ENCODE measurements around the gene INS.

INS gene

DNA sequence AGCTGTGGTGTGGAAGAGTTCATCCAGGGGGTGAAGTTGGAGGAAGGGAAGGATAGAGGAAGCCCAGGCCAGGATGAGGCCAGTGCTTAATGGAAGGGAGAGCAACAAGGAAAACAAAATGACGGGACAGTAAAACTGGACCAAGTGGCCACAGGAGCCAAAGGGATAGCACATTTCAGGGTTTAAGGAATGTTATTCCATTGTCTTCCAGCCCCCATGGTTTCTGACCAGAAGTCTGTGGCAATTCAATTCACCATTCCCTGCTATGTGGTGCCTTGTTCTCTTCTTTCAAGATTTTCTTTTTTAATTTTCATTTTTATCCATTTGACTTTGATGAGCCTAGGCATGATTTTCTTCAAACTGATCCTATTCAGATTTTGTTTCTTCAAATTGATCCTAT lies 44.3 kb downstream of the INS start:
- TF ChIP-seq CTCF (conservative IDR thresholded peaks at IDR 0.05; ENCODE audit: low read depth, low read length): no peak
- H3K4me3 ChIP-seq (ENCODE audit: low read length): no peak overlapping the region
- DNase-seq (ENCODE audit: low read depth): no peak

GRCh38 chr11:2115308-2115707 lies 45.7 kb downstream of the INS start:
- H3K4me3 ChIP-seq (ENCODE audit: low read length): no peak overlapping the region
- TF ChIP-seq CTCF (conservative IDR thresholded peaks at IDR 0.05; ENCODE audit: low read depth, low read length): no peak
- DNase-seq (ENCODE audit: low read depth): no peak

DNA sequence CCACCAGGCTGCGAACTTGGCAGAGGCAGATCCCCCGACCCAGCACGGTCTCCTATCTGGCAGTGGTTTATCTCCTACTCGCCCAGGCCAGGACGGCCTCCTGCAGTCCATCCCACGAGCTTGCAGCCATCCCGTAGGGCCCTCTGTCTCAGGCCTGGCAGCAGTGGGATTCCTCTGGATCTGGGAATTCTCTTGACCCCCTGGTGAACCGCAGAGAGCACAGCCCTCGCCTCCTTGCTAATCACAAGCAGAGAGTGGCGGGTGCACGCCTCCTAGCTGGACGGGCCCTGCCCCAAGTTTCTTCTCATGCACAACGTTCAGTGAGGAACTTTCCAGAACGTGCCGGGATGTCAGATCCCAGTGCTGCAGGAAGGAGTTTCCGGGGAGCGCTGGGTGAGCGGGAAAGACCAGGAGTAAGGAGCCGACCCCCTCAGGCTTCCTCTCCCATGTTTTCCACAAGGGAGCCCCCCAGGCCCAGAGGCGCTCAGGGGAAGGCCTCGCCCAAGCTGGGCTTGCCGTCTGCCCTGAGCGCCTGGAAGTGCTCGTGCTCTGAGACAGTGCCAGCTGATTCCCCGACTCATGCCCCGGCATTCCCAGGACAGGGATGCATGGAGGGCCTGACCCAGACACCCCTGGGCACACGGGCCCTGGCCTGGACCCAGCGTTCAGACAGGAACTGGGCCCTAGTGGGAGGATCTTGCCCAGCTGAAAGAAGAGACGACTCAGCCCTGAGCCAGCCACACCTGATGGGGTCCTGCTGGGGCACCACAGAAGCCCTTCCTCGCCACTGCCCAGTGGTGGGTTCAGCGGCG lies 46.4 kb downstream of the INS start:
- DNase-seq (ENCODE audit: low read depth): no peak
- H3K4me3 ChIP-seq (ENCODE audit: low read length): no peak overlapping the region
- no peak for TF ChIP-seq CTCF (conservative IDR thresholded peaks at IDR 0.05; ENCODE audit: low read depth, low read length)

- no peak overlapping the region for H3K4me3 ChIP-seq (ENCODE audit: low read length)
- DNase-seq (ENCODE audit: low read depth): no peak
- no peak for TF ChIP-seq CTCF (conservative IDR thresholded peaks at IDR 0.05; ENCODE audit: low read depth, low read length)
Measured at GRCh38 chr11:2113776-2114175, 47.2 kb downstream of the INS start.

GRCh38 chr11:2110521-2110920 lies 50.5 kb downstream of the INS start:
- no peak for TF ChIP-seq CTCF (conservative IDR thresholded peaks at IDR 0.05; ENCODE audit: low read depth, low read length)
- no peak for DNase-seq (ENCODE audit: low read depth)
- H3K4me3 ChIP-seq (ENCODE audit: low read length): no peak overlapping the region
